Small intestine (tissue), 7 donors: Measurements from ENCODE around the gene PI4KA. TPM values are rescaled to one million over a fixed set of nuclear protein-coding genes. Genes with fewer than 3 reads are reported as not detected.
A peak's percentile ranks its signal among the peaks of the same experiment; 100 is the strongest.

ENCODE experiments used
- DNase-seq, 2 donors: peaks; one replicate each; pipeline versions ENCODE4 v3.0.0 to v3.0.0-alpha.2; 2013
- FAIRE-seq: peaks from 2 replicates; lab custom pipeline; 2012; peaks lifted over from hg19 to GRCh38; lab: Jason Lieb, UNC
- H3K27ac ChIP-seq, 3 donors: one replicate each; pipeline ENCODE4 v1.5.1; 2013; ENCODE audit warnings: low read length in 2 of 3, mild to moderate bottlenecking in 2 of 3, control low read depth in 1 of 3, inconsistent platforms in 1 of 3, low read depth in 1 of 3, moderate library complexity in 1 of 3
- H3K27me3 ChIP-seq, 3 donors: one replicate each; pipeline ENCODE4 v1.6.1; 2013; ENCODE audit warnings: low read length in 3 of 3, inconsistent platforms in 1 of 3; ENCODE audit not compliant: control insufficient read depth in 3 of 3, insufficient read depth in 3 of 3
- H3K36me3 ChIP-seq, 3 donors: one replicate each; pipeline ENCODE4 v1.6.1; 2013; ENCODE audit warnings: low read length in 3 of 3, inconsistent platforms in 1 of 3, low read depth in 1 of 3, mild to moderate bottlenecking in 1 of 3, moderate library complexity in 1 of 3; ENCODE audit not compliant: control insufficient read depth in 3 of 3, insufficient read depth in 2 of 3
- H3K4me1 ChIP-seq, 3 donors: one replicate each; pipeline ENCODE4 v1.6.1; 2013; ENCODE audit warnings: low read length in 2 of 3, inconsistent platforms in 1 of 3, low read depth in 1 of 3, mild to moderate bottlenecking in 1 of 3, moderate library complexity in 1 of 3; ENCODE audit not compliant: control insufficient read depth in 3 of 3, insufficient read depth in 2 of 3
- H3K4me3 ChIP-seq, 3 donors: one replicate each; pipeline ENCODE4 v1.5.1; 2013; ENCODE audit warnings: low read length in 3 of 3, control low read depth in 1 of 3, inconsistent platforms in 1 of 3, low read depth in 1 of 3, mild to moderate bottlenecking in 1 of 3, moderate library complexity in 1 of 3
- H3K9me3 ChIP-seq, 2 donors: one replicate each; pipeline ENCODE4 v1.6.1; 2013; ENCODE audit warnings: low read depth in 1 of 2, low read length in 1 of 2; ENCODE audit not compliant: control insufficient read depth in 2 of 2, insufficient read depth in 1 of 2
- WGBS, 3 donors: extraction: QIAGEN DNeasy Blood & Tissue Kit; methylation state at CpG; one replicate each; pipeline ENCODE4 v1.1.7; 2013; 5-methylcytosine and 5-hydroxymethylcytosine counted together
- polyA plus RNA-seq, 4 donors: library from polyadenylated mRNA; stranded (reverse) in 3 of 4; unstranded in 1 of 4; fragments of 200-250 nt in 3 of 4; fragments of 120-200 nt in 1 of 4; gene quantifications; one replicate each; pipeline versions ENCODE4 v1.2.1 to v1.2.3, GENCODE V29; 2013
- donor health status: healthy with polysubstance abuse.
- donor health status: control.
- donor health status: control.
- donor health status: Bipolar disorder and iron deficiency.
- donor health status: healthy.

PI4KA gene
- polyA plus RNA-seq, 4 donors: 40.5 to 82.0 (median 45.8) TPM

DNA sequence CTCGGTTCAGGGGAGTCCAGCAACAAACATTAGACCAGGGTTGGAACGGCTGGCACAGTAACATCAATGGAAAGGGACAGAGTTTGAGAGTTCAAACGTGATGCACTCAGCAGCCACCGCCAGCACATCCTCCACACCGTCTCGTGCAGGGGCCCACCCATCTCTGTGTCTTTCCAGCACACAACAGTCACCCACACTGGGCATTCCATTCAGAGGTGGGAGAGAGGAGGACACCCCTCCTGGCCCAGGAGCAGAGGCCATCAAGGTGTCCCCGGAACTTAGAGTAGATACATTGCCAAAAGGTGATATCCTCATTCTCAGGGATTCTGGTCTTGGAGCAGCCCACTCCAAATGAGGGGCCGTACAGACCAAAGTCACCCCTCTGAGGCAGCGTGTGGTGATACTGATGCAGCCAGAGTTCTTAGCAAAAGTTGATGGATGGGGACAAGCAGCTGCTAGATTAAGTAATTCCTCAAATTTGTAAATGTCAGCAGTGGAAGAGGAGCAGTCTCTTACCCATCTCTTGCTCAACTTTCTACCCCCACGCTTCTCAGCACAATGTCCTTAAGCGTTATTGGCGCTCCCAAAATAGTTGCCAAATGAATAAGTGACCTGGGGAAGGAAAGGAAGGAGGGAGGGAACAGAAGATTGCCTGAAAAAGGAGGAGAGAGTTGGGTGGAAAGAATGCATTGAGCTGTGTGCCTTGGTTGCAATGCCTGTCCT is 5.7 kb upstream of the PI4KA start:
- DNase-seq (no peak), FAIRE-seq (no peak)
- Histone ChIP-seq H3K27ac (no peak overlapping the region), H3K9me3 (no peaks in the 10 kb centered on the region), H3K27me3 (no peaks in the 10 kb centered on the region), H3K4me3 (no peak overlapping the region), H3K4me1 (peaks cover 0 to 28% (median 12%) of the 10 kb centered on the region in 3 donors), H3K36me3 (peaks cover 0 to 58% (median 0%) of the 10 kb centered on the region in 3 donors)
- WGBS, 3 donors: 89 to 91% (median 91%) methylated on average over 12 of the region's 12 CpGs

DNA sequence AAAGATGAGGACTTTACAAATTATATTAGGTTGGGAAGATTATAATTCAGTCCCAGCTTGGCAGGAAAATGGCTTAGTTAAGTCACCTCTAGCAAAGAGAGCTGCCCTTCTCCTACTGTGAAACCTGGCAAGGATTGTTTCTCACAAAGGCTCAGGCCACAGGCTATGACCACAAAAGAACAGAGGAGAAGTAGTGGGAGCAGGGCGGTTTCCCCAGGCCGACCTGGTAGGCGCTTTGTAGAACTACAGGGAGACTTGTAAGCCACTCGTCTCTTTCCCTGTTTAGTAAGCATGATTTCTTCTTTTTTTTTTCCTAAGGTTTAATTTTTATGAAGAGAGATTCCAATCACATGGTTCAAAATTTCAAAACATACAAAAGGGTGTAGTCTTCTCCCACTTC is 4.8 kb upstream of the PI4KA start:
- 74 to 92% (median 92%) methylated on average over 4 of the region's 4 CpGs for WGBS, 3 donors
- no peak overlapping the region for H3K4me3 ChIP-seq
- DNase-seq: no peak
- H3K36me3 ChIP-seq: peaks cover 0 to 50% (median 0%) of the 10 kb centered on the region in 3 donors
- H3K9me3 ChIP-seq: no peaks in the 10 kb centered on the region
- no peak for FAIRE-seq
- peaks cover 0 to 28% (median 12%) of the 10 kb centered on the region in 3 donors for H3K4me1 ChIP-seq
- no peaks in the 10 kb centered on the region for H3K27me3 ChIP-seq
- no peak overlapping the region for H3K27ac ChIP-seq

DNA sequence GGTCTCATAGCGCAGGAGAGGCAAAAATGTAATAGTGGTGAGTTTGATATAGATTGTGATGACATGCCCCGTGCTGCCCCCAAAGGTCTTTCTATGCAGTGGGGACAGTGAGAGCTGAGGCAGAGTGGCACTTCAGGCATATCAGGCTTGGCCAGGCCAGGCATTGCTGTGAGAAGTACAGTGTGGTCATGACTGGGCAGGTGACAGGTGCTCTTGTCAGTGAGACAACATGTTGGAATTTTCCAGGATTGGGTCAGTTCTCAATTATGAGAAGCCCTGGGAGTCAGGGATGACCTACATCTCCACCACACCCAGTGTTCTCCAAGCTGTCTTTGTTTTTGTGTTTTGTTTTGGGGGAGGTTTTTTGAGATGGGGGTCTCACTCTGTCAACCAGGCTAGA is 3.9 kb upstream of the PI4KA start:
- peaks cover 0 to 50% (median 0%) of the 10 kb centered on the region in 3 donors for H3K36me3 ChIP-seq
- no peak overlapping the region for H3K4me3 ChIP-seq
- FAIRE-seq (no peak), DNase-seq (no peak)
- no peaks in the 10 kb centered on the region for H3K27me3 ChIP-seq
- peaks cover 0 to 29% (median 10%) of the 10 kb centered on the region in 3 donors for H3K4me1 ChIP-seq
- H3K27ac ChIP-seq: no peak overlapping the region
- H3K9me3 ChIP-seq: no peaks in the 10 kb centered on the region
- WGBS, 3 donors: 94 to 100% (median 96%) methylated on average over 2 of the region's 2 CpGs

DNA sequence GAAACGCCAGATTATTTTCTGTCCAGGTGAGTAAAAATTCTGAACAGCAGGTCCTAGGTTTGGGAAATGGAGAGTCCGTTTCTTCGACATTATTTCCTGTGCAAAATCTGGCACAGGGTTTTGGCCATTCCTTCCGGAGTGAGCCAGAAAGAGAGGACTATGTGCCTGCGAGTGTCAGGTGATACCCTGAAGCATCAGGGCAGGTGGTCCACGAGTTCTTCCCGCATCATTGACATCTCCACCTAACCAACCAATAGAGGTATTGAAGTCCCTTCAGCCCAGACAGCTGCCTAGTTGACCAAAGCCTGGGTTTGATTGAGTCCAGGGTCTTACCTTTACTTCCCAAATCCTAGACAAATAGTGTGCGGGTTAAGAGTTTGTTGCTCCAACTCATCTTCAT is 1.0 kb upstream of the PI4KA start:
- H3K4me1 ChIP-seq: peaks cover 3 to 25% (median 17%) of the 10 kb centered on the region in 3 donors
- WGBS, 3 donors: 17 to 37% (median 34%) methylated on average over 8 of the region's 8 CpGs
- DNase-seq: peak; percentile 13 to 19
- H3K27me3 ChIP-seq: no peaks in the 10 kb centered on the region
- no peak for FAIRE-seq
- H3K27ac ChIP-seq: peak overlapping the region in 2 of 3 donors; percentile 63 to 82
- peak overlapping the region; percentile 26 to 76 (median 67) for H3K4me3 ChIP-seq
- H3K36me3 ChIP-seq: peaks cover 0 to 30% (median 0%) of the 10 kb centered on the region in 3 donors
- no peaks in the 10 kb centered on the region for H3K9me3 ChIP-seq

DNA sequence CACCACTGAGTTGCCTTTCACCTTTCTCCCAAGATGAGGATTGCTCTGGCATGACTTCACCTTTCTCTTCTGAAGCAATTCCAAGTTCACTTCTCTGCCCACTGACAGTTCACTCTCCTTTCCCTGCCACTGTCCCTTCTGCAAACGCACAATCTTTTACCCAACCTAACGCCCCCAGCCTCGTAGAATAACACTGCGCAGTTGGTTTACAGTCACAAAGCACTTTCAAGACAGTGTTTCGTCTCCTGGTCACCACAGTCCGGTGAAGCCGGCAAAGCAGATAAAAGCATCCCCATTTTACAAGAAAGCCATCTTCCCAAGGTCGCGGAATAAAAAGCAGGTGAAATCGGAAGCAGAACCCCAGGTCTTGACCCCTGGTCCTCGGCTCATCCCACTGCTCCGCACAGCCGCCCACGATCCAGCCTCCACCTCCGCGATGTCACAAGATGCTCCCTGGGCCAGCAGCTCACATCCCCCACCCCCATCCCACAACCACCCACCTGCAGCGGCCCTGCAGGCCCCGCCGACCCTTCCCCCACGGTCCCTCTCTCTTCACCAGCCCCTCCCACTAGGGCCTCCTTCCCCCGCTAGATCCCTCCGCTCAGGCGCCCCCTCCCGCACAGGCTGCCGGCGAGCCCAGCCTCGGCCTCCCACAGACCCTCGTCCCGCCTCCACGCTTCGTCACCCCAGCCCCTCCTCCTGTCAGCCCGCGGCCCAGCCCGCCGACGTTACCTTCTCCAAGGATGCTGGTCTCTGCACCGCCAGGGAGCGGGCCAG is 585 bp downstream of the PI4KA start:
- Histone ChIP-seq H3K27me3 (no peaks in the 10 kb centered on the region), H3K9me3 (no peaks in the 10 kb centered on the region), H3K36me3 (peaks cover 0 to 22% (median 0%) of the 10 kb centered on the region in 3 donors), H3K4me3 (peak overlapping the region; percentile 79 to 92 (median 91)), H3K27ac (peak overlapping the region; percentile 69 to 95 (median 92)), H3K4me1 (peaks cover 3 to 25% (median 21%) of the 10 kb centered on the region in 3 donors)
- DNase-seq (peak in 1 of 2 donors; percentile 15), FAIRE-seq (no peak)
- 1% methylated on average over 18 to 38 of the region's 38 CpGs for WGBS, 3 donors

DNA sequence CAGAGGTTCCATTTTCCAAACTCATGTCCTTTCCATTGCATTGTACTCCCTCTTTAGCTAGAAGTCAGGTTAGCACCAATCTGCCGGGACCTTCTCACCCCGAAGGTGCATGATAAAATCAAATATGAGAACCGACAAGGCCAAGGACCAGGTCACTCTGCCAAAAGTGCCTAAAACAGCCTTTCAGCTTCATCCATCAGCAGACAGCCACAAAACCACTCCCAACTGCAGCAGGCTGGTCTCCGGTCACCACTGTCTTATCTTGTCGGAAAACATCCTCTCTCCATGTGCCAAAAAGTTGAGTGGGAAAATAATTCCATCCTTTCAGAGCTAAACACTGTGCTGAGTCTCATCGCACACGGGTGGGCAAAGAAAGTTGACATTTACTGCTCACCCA is 1.4 kb downstream of the PI4KA start:
- peaks cover 0 to 14% (median 0%) of the 10 kb centered on the region in 3 donors for H3K36me3 ChIP-seq
- no peak for FAIRE-seq
- peaks cover 3 to 25% (median 21%) of the 10 kb centered on the region in 3 donors for H3K4me1 ChIP-seq
- H3K4me3 ChIP-seq: peak overlapping the region in 1 of 3 donors; percentile 91
- 37 to 56% (median 53%) methylated on average over 7 of the region's 7 CpGs for WGBS, 3 donors
- peak overlapping the region in 1 of 3 donors; percentile 66 for H3K27ac ChIP-seq
- no peaks in the 10 kb centered on the region for H3K9me3 ChIP-seq
- no peak for DNase-seq
- no peaks in the 10 kb centered on the region for H3K27me3 ChIP-seq

DNA sequence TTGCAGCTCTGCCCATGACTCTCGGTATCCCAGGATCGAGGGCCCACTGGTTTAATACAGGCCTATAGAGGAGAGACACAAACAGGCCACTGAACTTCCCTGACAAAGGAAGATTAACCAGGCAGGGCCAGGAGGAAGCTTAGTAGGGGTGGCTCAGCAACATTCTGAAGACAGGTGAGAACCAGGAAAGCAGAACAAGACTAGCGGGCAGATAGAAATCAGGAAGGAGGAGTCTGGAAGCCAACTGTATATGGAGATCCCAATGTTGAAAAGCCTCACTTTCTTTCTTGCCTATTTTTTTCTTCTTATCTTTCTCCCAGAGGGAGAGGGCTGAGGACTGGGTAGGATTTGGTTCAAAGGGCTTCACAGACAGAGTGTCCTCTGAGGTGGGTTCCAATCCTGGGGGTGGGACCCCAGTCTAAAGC is 5.4 kb downstream of the PI4KA start:
- DNase-seq (no peak), FAIRE-seq (no peak)
- WGBS, 3 donors: 88 to 95% (median 89%) methylated on average over 3 of the region's 3 CpGs
- H3K27me3 ChIP-seq: no peaks in the 10 kb centered on the region
- H3K27ac ChIP-seq: no peak overlapping the region
- no peak overlapping the region for H3K4me3 ChIP-seq
- no peaks in the 10 kb centered on the region for H3K36me3 ChIP-seq
- H3K9me3 ChIP-seq: no peaks in the 10 kb centered on the region
- H3K4me1 ChIP-seq: peaks cover 3 to 18% (median 15%) of the 10 kb centered on the region in 3 donors

DNA sequence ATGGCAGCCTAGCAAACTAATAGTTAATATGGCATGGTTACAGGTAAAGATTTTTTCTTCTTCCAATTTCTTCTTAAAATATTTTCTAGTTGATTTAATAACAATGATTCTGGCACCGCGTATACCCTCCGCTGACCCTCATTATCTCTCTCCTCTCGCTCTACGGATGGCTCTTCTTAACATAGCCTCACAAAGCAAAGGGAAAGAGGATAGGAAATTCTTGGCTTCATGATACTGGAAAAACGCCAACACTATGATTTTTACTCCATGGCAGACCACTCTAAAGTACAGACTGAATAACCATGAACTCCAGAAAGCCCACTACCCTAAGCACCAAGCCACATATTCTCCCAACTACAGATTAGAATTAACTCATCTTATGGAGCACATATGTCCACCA is 6.1 kb downstream of the PI4KA start:
- Histone ChIP-seq H3K4me3 (no peak overlapping the region), H3K27ac (no peak overlapping the region), H3K36me3 (no peaks in the 10 kb centered on the region), H3K9me3 (no peaks in the 10 kb centered on the region), H3K27me3 (no peaks in the 10 kb centered on the region), H3K4me1 (peaks cover 3 to 15% (median 12%) of the 10 kb centered on the region in 3 donors)
- DNase-seq (no peak), FAIRE-seq (no peak)
- 72 to 94% (median 87%) methylated on average over 6 of the region's 6 CpGs for WGBS, 3 donors
